H1 (cell line): ENCODE results near the gene MRPS18B. TPM values are rescaled to one million over a fixed set of nuclear protein-coding genes. Genes with fewer than 3 reads are reported as not detected.

ENCODE experiments used
- POLR2A ChIP-seq, 2 experiments: IDR thresholded peaks; 1 replicate in 1 of 2; 2 replicates in 1 of 2; pipeline ENCODE4 v1.6.1; 2011; ENCODE audit warnings: low read depth in 2 of 2, low read length in 2 of 2, mild to moderate bottlenecking in 2 of 2; ENCODE audit errors: control extremely low read depth in 1 of 2
- ZNF274 ChIP-seq: IDR thresholded peaks from 2 replicates; pipeline ENCODE4 v1.7.0; 2012; ENCODE audit warnings: low read length, borderline replicate concordance; ENCODE audit errors: extremely low read depth
- polyA plus RNA-seq, 7 experiments: library from polyadenylated mRNA; depleted of rRNA in 3 of 7; stranded (reverse) in 5 of 7; unstranded in 2 of 7; fragments of >200 nt in 5 of 7; fragments of 200-250 nt in 2 of 7; gene quantifications; 1 replicate in 5 of 7; 2 replicates in 1 of 7; 4 replicates in 1 of 7; pipeline versions ENCODE4 v1.2.1 to v1.2.3, GENCODE V29; 2011 to 2013; ENCODE audit warnings: missing spikeins in 2 of 7, mixed read lengths in 2 of 7
- total RNA-seq: library from RNA; stranded (reverse); fragmentation: NEBNext Ultra II Directional; extraction: Animal tissue kit (Norgen Biotek cat#: 25700); gene quantifications from 2 replicates; pipeline ENCODE4 v1.2.1, GENCODE V29; 2021
- TF ChIP-seq, protein P1 (sequence below): IDR thresholded peaks from 2 replicates; pipeline ENCODE4 v1.6.1; 2012; ENCODE audit warnings: low read length, inconsistent platforms

Gene MRPS18B
- total and polyA plus RNA-seq, 2 of the 8 experiments (the other 6 are each of a cell fraction or from before 2014, with no cell fraction given) = 57.8 to 83.3 TPM

DNA sequence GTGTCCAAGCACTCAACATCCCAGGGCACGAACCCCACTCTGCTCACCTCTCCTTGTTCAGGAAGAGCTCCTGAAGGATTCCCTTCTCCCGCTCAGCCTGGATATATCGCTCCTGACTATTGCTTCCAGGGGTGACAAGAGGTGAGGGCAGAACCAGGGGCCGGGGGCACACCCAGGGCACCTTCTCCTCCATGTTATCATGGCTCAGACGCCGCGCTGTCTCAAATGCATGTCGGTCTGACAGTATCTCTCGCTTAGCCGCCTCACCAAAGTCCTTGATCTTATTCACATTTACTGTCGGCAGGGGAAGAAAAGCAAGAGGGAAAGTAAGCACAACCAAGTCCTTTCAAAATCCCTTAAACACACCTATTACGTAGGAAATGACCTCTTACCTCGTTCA lies 13.7 kb upstream of the MRPS18B start (continued):
- TF ChIP-seq ZNF274 (no peak), POLR2A (IDR thresholded peaks at IDR 0.05; ENCODE audit: control extremely low read depth in 1 of 2, low read depth in 2 of 2, low read length in 2 of 2) (no peak; a peak in 1 of 3 replicates)
- TF ChIP-seq, protein P1, sequence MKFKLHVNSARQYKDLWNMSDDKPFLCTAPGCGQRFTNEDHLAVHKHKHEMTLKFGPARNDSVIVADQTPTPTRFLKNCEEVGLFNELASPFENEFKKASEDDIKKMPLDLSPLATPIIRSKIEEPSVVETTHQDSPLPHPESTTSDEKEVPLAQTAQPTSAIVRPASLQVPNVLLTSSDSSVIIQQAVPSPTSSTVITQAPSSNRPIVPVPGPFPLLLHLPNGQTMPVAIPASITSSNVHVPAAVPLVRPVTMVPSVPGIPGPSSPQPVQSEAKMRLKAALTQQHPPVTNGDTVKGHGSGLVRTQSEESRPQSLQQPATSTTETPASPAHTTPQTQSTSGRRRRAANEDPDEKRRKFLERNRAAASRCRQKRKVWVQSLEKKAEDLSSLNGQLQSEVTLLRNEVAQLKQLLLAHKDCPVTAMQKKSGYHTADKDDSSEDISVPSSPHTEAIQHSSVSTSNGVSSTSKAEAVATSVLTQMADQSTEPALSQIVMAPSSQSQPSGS = no peak
